Keratinocyte (primary cell): Measurements from ENCODE around the gene HPCAL4. TPM values are rescaled to one million over a fixed set of nuclear protein-coding genes. Genes with fewer than 3 reads are reported as not detected.

ENCODE experiments used
- DNase-seq: peaks from one replicate; pipeline ENCODE4 v3.0.0-alpha.2; 2011; ENCODE audit warnings: low read depth, missing footprints, low spot score
- FAIRE-seq: peaks from 2 replicates; lab custom pipeline; 2011; peaks lifted over from hg19 to GRCh38; lab: Jason Lieb, UNC
- H2AFZ ChIP-seq: 2 replicates; pipeline ENCODE4 v1.6.0; 2012; ENCODE audit warnings: low read length, control low read depth, inconsistent platforms; ENCODE audit not compliant: control insufficient read depth
- H3K27ac ChIP-seq: 2 replicates; pipeline ENCODE4 v1.5.1; 2011; ENCODE audit warnings: low read length; ENCODE audit not compliant: control insufficient read depth, insufficient read depth
- H3K27me3 ChIP-seq: 3 replicates; pipeline ENCODE4 v1.6.0; 2011; ENCODE audit warnings: low read length; ENCODE audit not compliant: control insufficient read depth, insufficient read depth; ENCODE audit errors: extremely low read depth
- H3K36me3 ChIP-seq, 2 experiments: 2 replicates in 1 of 2; 3 replicates in 1 of 2; pipeline ENCODE4 v1.5.1; 2011; ENCODE audit warnings: low read length in 2 of 2, mild to moderate bottlenecking in 1 of 2; ENCODE audit not compliant: control insufficient read depth in 2 of 2, insufficient read depth in 2 of 2; ENCODE audit errors: extremely low read depth in 1 of 2
- H3K4me1 ChIP-seq: 3 replicates; pipeline ENCODE4 v1.5.1; 2011; ENCODE audit warnings: low read length; ENCODE audit not compliant: control insufficient read depth, insufficient read depth; ENCODE audit errors: extremely low read depth
- H3K4me2 ChIP-seq: 3 replicates; pipeline ENCODE4 v1.6.0; 2011; ENCODE audit warnings: low read depth, low read length; ENCODE audit not compliant: control insufficient read depth, insufficient read depth; ENCODE audit errors: extremely low read depth
- H3K4me3 ChIP-seq, 3 experiments: fragments of 200-600 bp in 1 of 3; sonication (generic) in 1 of 3; 2 replicates in 2 of 3; 3 replicates in 1 of 3; pipeline ENCODE4 v1.5.1; 2011 to 2016; ENCODE audit warnings: low read length in 3 of 3, mild to moderate bottlenecking in 3 of 3, control low read depth in 2 of 3, inconsistent platforms in 1 of 3, low read depth in 1 of 3, mixed read lengths in 1 of 3, mixed run types in 1 of 3, moderate library complexity in 1 of 3; ENCODE audit not compliant: control insufficient read depth in 2 of 3, insufficient read depth in 2 of 3; ENCODE audit errors: extremely low read depth in 1 of 3
- H3K79me2 ChIP-seq: 2 replicates; pipeline ENCODE4 v1.6.0; 2012; ENCODE audit warnings: low read length; ENCODE audit not compliant: control insufficient read depth, insufficient read depth
- H3K9ac ChIP-seq: 3 replicates; pipeline ENCODE4 v1.6.0; 2011; ENCODE audit warnings: low read length; ENCODE audit not compliant: control insufficient read depth, insufficient read depth; ENCODE audit errors: extremely low read depth
- H3K9me1 ChIP-seq: 3 replicates; pipeline ENCODE4 v1.6.0; 2011; ENCODE audit warnings: low read length; ENCODE audit not compliant: control insufficient read depth, insufficient read depth; ENCODE audit errors: extremely low read depth
- H3K9me3 ChIP-seq: 2 replicates; pipeline ENCODE4 v1.5.1; 2012; ENCODE audit warnings: low read depth, low read length; ENCODE audit not compliant: control insufficient read depth
- H4K20me1 ChIP-seq: 3 replicates; pipeline ENCODE4 v1.6.0; 2011; ENCODE audit warnings: low read length; ENCODE audit not compliant: control insufficient read depth, insufficient read depth; ENCODE audit errors: extremely low read depth
- EZH2 ChIP-seq: IDR thresholded peaks from one replicate; pipeline ENCODE4 v1.6.1; 2012; ENCODE audit warnings: inconsistent platforms, mild to moderate bottlenecking, low read length, moderate library complexity
- dilution Hi-C: fragments of 300-500 bp; cut with MboI; formaldehyde crosslinking; loops from one replicate; pipeline ENCODE4 v1.7.0; 2020; ENCODE audit warnings: low sequenced_read_pairs; ENCODE audit not compliant: extremely low pct_ligation_motif_present
- polyA plus RNA-seq, 5 experiments: library from polyadenylated mRNA; depleted of rRNA in 3 of 5; stranded (reverse) in 3 of 5; stranded (forward) in 1 of 5; unstranded in 1 of 5; fragments of >200 nt; gene quantifications; 1 replicate in 1 of 5; 2 replicates in 3 of 5; 3 replicates in 1 of 5; pipeline versions ENCODE4 v1.2.1 to v1.2.3, GENCODE V29; 2011 to 2012; ENCODE audit warnings: missing spikeins in 2 of 5, low read depth in 1 of 5, low replicate concordance in 1 of 5
- TF ChIP-seq, protein P1 (sequence below), 3 experiments: IDR thresholded peaks in 1 of 3; conservative IDR thresholded peaks in 1 of 3; optimal IDR thresholded peaks in 1 of 3; 2 replicates in 2 of 3; 3 replicates in 1 of 3; pipeline versions ENCODE3 to v1.5.1; 2011; ENCODE audit warnings: low read length in 3 of 3, mild to moderate bottlenecking in 3 of 3, moderate library complexity in 2 of 3, control low read depth in 1 of 3, inconsistent platforms in 1 of 3; ENCODE audit not compliant: insufficient read depth in 2 of 3; ENCODE audit errors: extremely low read depth in 1 of 3

HPCAL4 gene
- polyA plus RNA-seq, 1 donor (not counting 4 experiments of a cell fraction or from before 2014, with no cell fraction given): not detected

DNA sequence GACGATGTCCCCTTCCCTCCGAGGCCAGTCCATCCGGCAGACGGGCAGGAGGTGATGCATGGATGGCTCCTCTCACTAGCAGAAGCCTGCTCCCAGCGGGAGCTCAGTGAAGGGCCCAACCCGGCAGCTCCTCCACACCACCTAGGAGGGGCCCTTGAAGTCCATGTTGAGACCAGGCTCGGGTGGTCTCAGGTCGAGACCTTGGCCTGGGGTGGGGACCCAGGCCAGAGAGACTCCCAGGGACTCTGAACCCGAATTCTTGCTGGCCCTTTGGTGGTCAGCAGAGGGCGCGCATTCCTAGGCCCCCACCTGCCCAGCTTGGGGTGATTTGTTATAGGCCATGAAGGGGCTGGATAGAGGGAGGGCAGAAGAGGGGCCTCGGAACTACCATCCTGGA is 18.7 kb downstream of the HPCAL4 start:
- dilution Hi-C loops: no loop called here
- no peak overlapping the region for H3K4me2 ChIP-seq
- no peaks in the 10 kb centered on the region for H4K20me1 ChIP-seq
- no peaks in the 10 kb centered on the region for H3K4me1 ChIP-seq
- FAIRE-seq: no peak
- TF ChIP-seq, protein P1, sequence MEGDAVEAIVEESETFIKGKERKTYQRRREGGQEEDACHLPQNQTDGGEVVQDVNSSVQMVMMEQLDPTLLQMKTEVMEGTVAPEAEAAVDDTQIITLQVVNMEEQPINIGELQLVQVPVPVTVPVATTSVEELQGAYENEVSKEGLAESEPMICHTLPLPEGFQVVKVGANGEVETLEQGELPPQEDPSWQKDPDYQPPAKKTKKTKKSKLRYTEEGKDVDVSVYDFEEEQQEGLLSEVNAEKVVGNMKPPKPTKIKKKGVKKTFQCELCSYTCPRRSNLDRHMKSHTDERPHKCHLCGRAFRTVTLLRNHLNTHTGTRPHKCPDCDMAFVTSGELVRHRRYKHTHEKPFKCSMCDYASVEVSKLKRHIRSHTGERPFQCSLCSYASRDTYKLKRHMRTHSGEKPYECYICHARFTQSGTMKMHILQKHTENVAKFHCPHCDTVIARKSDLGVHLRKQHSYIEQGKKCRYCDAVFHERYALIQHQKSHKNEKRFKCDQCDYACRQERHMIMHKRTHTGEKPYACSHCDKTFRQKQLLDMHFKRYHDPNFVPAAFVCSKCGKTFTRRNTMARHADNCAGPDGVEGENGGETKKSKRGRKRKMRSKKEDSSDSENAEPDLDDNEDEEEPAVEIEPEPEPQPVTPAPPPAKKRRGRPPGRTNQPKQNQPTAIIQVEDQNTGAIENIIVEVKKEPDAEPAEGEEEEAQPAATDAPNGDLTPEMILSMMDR (optimal IDR thresholded peaks at IDR 0.05 in 1 of 3, IDR thresholded peaks at IDR 0.05 in 1 of 3, conservative IDR thresholded peaks at IDR 0.05 in 1 of 3; ENCODE audit: extremely low read depth in 1 of 3, insufficient read depth in 2 of 3, low read length in 3 of 3): peak in 2 of 3 experiments; percentile 15 to 37
- no peak for TF ChIP-seq EZH2
- H2AFZ ChIP-seq: no peak overlapping the region
- H3K9me3 ChIP-seq: no peaks in the 10 kb centered on the region
- DNase-seq: no peak
- H3K27ac ChIP-seq: no peak overlapping the region
- H3K9me1 ChIP-seq: no peaks in the 10 kb centered on the region
- no peak overlapping the region for H3K4me3 ChIP-seq
- H3K79me2 ChIP-seq: no peaks in the 10 kb centered on the region
- no peaks in the 10 kb centered on the region for H3K36me3 ChIP-seq
- H3K27me3 ChIP-seq: peaks cover 55% of the 10 kb centered on the region
- H3K9ac ChIP-seq: no peak overlapping the region

DNA sequence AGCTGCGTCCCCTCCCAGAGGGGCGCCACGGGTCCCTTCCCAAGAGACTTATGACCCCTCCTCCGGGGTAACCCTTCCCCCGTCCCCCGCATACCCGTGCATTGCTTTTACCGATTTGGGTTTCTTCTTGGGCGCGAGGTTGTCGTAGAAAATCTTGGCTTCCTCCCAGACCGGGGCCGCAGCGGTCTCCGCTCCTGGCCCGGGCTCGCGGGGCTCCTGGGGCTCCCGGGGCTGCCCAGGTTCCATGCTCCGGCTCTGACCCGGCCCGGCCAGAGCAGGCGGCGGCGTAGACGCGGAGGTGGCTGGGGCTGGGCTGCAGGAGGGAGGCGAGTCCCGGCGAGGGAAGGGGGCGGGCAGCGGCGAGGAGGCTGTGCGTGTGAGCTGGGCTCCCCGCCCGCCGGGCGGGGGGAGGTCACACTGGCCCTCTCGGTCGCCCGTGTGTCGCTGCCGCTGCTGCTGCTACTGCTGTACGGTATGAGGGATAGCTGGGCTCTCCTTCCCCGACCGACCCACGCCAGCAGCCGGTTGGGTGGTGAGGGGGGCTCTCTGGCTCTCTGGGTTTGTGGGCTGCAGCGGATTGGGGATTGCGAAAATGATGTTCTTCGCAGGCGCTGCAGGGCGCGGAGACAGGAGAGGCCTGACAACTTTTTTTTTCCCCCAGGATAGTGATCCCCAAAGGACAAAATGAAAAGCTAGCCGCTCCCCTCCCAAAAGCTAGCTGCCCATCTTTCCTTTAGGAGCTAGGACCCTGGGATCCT is 19.3 kb downstream of the HPCAL4 start, which contains the start of gene NT5C1A:
TSS of gene NT5C1A (minus strand) at position 315 of the 758 bp plus-strand sequence. CDS start at position 246, 69 bp downstream.
- no peaks in the 10 kb centered on the region for H3K9me1 ChIP-seq
- H3K9ac ChIP-seq: no peak within 1 kb of the TSS
- no peak for DNase-seq
- no peaks in the 10 kb centered on the region for H3K79me2 ChIP-seq
- dilution Hi-C loops: no loop called here
- peak; percentile 69 for TF ChIP-seq EZH2
- TF ChIP-seq, protein P1 (optimal IDR thresholded peaks at IDR 0.05 in 1 of 3, IDR thresholded peaks at IDR 0.05 in 1 of 3, conservative IDR thresholded peaks at IDR 0.05 in 1 of 3; ENCODE audit: extremely low read depth in 1 of 3, insufficient read depth in 2 of 3, low read length in 3 of 3): no peak
- no peak within 1 kb of the TSS for H3K4me3 ChIP-seq
- H3K4me2 ChIP-seq: peak within 1 kb of the TSS; percentile 50
- H2AFZ ChIP-seq: no peak within 1 kb of the TSS
- H4K20me1 ChIP-seq: no peaks in the 10 kb centered on the region
- H3K4me1 ChIP-seq: no peaks in the 10 kb centered on the region
- no peak within 1 kb of the TSS for H3K27ac ChIP-seq
- FAIRE-seq: no peak
- H3K9me3 ChIP-seq: no peaks in the 10 kb centered on the region
- peaks cover 55% of the 10 kb centered on the region for H3K27me3 ChIP-seq
- no peaks in the 10 kb centered on the region for H3K36me3 ChIP-seq
